Small intestine (tissue), 7 donors: Measurements from ENCODE around the gene ZNF282. TPM values are rescaled to one million over a fixed set of nuclear protein-coding genes. Genes with fewer than 3 reads are reported as not detected.
"Not testable (repeated sequence)": the region's sequence is repeated elsewhere in the genome, so short reads cannot be mapped to it uniquely, and the experiment has no call there.

Source experiments
- DNase-seq, 2 donors: peaks; one replicate each; pipeline versions ENCODE4 v3.0.0 to v3.0.0-alpha.2; 2013
- FAIRE-seq: peaks from 2 replicates; lab custom pipeline; 2012; peaks lifted over from hg19 to GRCh38; lab: Jason Lieb, UNC
- H3K27ac ChIP-seq, 3 donors: one replicate each; pipeline ENCODE4 v1.5.1; 2013; ENCODE audit warnings: low read length in 2 of 3, mild to moderate bottlenecking in 2 of 3, control low read depth in 1 of 3, inconsistent platforms in 1 of 3, low read depth in 1 of 3, moderate library complexity in 1 of 3
- H3K27me3 ChIP-seq, 3 donors: one replicate each; pipeline ENCODE4 v1.6.1; 2013; ENCODE audit warnings: low read length in 3 of 3, inconsistent platforms in 1 of 3; ENCODE audit not compliant: control insufficient read depth in 3 of 3, insufficient read depth in 3 of 3
- H3K36me3 ChIP-seq, 3 donors: one replicate each; pipeline ENCODE4 v1.6.1; 2013; ENCODE audit warnings: low read length in 3 of 3, inconsistent platforms in 1 of 3, low read depth in 1 of 3, mild to moderate bottlenecking in 1 of 3, moderate library complexity in 1 of 3; ENCODE audit not compliant: control insufficient read depth in 3 of 3, insufficient read depth in 2 of 3
- H3K4me1 ChIP-seq, 3 donors: one replicate each; pipeline ENCODE4 v1.6.1; 2013; ENCODE audit warnings: low read length in 2 of 3, inconsistent platforms in 1 of 3, low read depth in 1 of 3, mild to moderate bottlenecking in 1 of 3, moderate library complexity in 1 of 3; ENCODE audit not compliant: control insufficient read depth in 3 of 3, insufficient read depth in 2 of 3
- H3K4me3 ChIP-seq, 3 donors: one replicate each; pipeline ENCODE4 v1.5.1; 2013; ENCODE audit warnings: low read length in 3 of 3, control low read depth in 1 of 3, inconsistent platforms in 1 of 3, low read depth in 1 of 3, mild to moderate bottlenecking in 1 of 3, moderate library complexity in 1 of 3
- H3K9me3 ChIP-seq, 2 donors: one replicate each; pipeline ENCODE4 v1.6.1; 2013; ENCODE audit warnings: low read depth in 1 of 2, low read length in 1 of 2; ENCODE audit not compliant: control insufficient read depth in 2 of 2, insufficient read depth in 1 of 2
- WGBS, 3 donors: extraction: QIAGEN DNeasy Blood & Tissue Kit; methylation state at CpG; one replicate each; pipeline ENCODE4 v1.1.7; 2013; 5-methylcytosine and 5-hydroxymethylcytosine counted together
- polyA plus RNA-seq, 4 donors: library from polyadenylated mRNA; stranded (reverse) in 3 of 4; unstranded in 1 of 4; fragments of 200-250 nt in 3 of 4; fragments of 120-200 nt in 1 of 4; gene quantifications; one replicate each; pipeline versions ENCODE4 v1.2.1 to v1.2.3, GENCODE V29; 2013
- donor health status: healthy with polysubstance abuse.
- donor health status: control.
- donor health status: control.
- donor health status: Bipolar disorder and iron deficiency.
- donor health status: healthy.

Gene ZNF282
- polyA plus RNA-seq, 4 donors = 11.1 to 28.4 (median 15.3) TPM

DNA sequence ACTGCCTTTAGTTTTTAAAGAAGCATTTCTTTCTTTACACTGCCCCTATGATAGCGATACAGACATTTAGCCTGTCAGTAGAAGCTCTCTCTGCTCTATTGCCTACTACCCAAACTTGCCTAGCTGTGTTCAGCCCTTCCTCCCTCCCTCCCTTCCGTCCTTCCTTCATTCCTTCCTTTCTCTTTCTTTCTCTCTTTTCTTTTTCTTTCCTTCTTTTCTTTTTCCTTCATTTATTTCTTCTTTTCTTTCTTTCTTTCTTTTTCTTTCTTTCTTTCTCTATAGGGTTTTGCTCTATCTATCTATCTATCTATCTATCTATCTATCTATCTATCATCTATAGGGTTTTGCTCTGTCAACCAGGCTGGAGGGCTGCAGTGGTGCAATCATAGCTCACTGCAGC lies 37.0 kb downstream of the ZNF282 start:
- WGBS, 3 donors = 67 to 78% (median 67%) methylated on average over 2 of the region's 2 CpGs
- Histone ChIP-seq H3K9me3 (no peaks in the 10 kb centered on the region), H3K4me1 (no peaks in the 10 kb centered on the region), H3K36me3 (no peaks in the 10 kb centered on the region), H3K4me3 (no peak overlapping the region), H3K27ac (no peak overlapping the region), H3K27me3 (peaks cover 0 to 2% (median 0%) of the 10 kb centered on the region in 3 donors)
- DNase-seq = no peak
- no peak for FAIRE-seq

DNA sequence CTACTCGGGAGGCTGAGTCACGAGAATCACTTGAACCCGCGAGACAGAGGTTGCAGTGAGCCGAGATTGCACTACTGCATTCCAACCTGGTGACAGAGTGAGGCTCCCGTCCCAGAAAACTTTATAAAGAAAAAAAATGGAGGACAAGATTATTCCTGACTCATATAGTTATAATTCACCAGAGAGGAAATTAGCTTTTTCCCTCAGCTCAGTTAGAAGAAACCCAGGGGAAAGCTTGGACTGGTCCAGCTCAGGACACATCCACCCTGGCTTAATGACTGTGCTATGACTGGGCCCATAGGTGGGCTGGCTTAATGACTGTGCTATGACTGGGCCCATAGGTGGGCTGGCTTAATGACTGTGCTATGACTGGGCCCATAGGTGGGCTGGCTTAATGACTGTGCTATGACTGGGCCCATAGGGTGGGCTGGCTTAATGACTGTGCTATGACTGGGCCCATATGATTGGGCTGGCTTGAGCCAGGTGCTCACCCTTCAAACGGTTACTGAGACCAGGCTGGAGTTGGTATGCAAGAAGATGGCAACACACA lies 38.4 kb downstream of the ZNF282 start:
- H3K36me3 ChIP-seq, H3K4me1 ChIP-seq, DNase-seq, H3K4me3 ChIP-seq, H3K27ac ChIP-seq, H3K27me3 ChIP-seq, H3K9me3 ChIP-seq, FAIRE-seq: not testable (repeated sequence)
- 74 to 82% (median 78%) methylated on average over 7 of the region's 7 CpGs for WGBS, 3 donors

DNA sequence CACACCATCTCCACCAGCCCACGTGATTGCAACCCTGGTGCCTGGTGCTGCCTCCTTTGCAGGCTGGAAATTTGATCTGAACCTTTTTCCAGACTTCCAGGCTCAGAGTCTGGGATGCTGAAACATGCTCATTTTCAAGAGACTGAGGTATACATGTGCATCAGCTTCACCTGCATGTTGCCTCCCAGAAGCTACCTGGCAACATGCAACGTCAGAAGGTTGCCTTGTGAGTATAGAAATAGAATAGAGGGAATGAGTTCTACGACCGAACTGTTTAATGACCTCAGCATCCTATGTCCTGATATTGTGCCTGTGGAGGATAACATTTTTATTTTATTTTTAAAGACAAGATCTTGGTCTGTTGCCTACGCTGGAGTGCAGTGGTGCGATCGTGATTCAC lies 42.2 kb downstream of the ZNF282 start:
- DNase-seq (no peak), FAIRE-seq (no peak)
- Histone ChIP-seq H3K4me1 (peaks cover 0 to 12% (median 8%) of the 10 kb centered on the region in 3 donors), H3K9me3 (no peaks in the 10 kb centered on the region), H3K36me3 (no peaks in the 10 kb centered on the region), H3K27me3 (peaks cover 0 to 2% (median 0%) of the 10 kb centered on the region in 3 donors), H3K4me3 (no peak overlapping the region), H3K27ac (no peak overlapping the region)
- 81 to 86% (median 83%) methylated on average over 7 of the region's 7 CpGs for WGBS, 3 donors

DNA sequence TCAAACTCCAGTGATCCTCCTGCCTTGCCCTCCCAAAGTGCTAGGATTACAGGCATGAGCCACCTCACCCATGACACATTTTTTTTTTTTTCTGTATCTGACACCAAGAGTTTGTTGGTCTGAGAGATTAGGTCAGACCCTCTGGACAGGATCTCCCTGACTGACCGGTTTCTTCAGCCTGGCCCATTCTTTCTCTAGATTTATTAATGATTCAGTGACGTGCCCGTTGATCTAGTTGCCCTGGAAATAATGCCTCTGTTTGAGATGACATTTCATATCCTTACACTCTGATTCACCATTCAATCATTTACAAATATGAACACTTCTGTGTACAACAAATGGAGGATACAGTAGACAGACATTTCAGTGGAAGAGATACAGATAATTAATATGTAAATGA lies 42.7 kb downstream of the ZNF282 start:
- Histone ChIP-seq H3K4me3 (no peak overlapping the region), H3K36me3 (no peaks in the 10 kb centered on the region), H3K9me3 (peaks cover 0 to 2% of the 10 kb centered on the region in 2 donors), H3K4me1 (peaks cover 0 to 12% (median 8%) of the 10 kb centered on the region in 3 donors), H3K27me3 (no peaks in the 10 kb centered on the region), H3K27ac (no peak overlapping the region)
- no peak for DNase-seq
- FAIRE-seq = no peak
- 73 to 87% (median 78%) methylated on average over 3 of the region's 3 CpGs for WGBS, 3 donors

DNA sequence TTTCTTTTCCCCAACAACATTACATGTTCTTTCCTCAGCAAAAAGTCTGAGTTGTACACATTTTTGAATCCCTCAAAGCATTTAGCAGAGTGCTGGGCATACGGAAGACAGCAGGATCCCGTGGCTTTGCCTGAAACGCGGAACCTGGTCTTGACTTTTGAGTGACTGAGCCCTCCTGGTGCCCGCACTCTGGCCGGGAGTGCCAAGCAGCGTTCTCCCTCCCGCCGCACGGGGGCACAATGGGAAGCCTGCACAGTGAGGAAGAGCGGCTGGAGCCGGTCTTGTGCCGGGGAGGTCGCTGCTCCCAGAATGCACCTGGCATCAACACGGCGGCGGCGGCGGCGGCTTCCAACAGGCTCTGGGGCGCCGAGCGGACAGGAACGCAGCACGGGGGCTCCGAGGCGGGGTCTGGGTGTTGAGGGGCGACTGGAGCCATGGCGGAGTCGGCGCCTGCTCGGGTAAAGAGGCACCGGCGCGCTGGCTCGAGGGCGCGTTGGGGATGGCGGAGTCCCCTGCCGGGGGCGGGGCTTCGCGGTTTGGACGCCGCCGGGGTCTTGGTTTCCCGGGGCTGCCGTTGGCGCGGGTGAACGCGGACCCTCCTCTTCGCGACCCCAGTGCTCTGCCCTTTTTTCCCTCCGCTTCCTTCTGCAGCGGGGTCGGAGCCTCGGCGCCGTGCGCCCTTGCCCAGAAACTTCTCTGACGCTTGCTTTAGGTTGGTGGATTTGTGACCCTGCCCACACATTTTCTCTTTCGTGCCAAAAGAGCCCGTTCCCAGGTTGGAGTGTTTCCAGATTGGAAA lies 44.2 kb downstream of the ZNF282 start, which contains the start of gene ZNF212:
TSS of gene ZNF212 (plus strand) at position 307 of the 799 bp plus-strand sequence. CDS start at position 435, 128 bp downstream.
- 0 to 1% (median 0%) methylated on average over 49 to 64 of the region's 64 CpGs for WGBS, 3 donors
- H3K27ac ChIP-seq = peak within 1 kb of the TSS; percentile 2 to 59 (median 53)
- FAIRE-seq = no peak

DNA sequence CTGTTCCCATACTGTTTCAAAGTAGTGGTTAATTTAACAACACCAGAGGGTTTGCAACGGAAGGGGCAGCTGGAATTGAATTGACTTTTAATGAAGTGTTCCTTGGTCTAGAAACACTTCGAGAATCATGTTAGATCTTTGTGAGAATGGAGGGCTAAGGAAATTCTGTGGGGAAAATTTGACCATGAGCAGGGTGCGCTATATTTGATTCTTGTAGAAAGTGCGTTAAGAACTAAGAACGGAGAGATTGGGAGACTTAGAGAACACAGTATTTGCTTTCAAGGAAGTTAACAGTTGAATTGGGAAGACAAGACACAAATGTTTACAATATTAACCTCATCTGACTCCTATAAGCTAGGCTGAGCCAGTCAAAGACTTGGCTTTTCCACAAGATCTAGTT lies 45.3 kb downstream of the ZNF282 start:
- Histone ChIP-seq H3K9me3 (peaks cover 0 to 3% of the 10 kb centered on the region in 2 donors), H3K27me3 (no peaks in the 10 kb centered on the region), H3K36me3 (peaks cover 0 to 2% (median 0%) of the 10 kb centered on the region in 3 donors), H3K4me1 (peaks cover 0 to 12% (median 8%) of the 10 kb centered on the region in 3 donors), H3K4me3 (peak overlapping the region in 2 of 3 donors; percentile 66 to 95), H3K27ac (peak overlapping the region in 1 of 3 donors; percentile 32)
- 35 to 70% (median 42%) methylated on average over 5 of the region's 5 CpGs for WGBS, 3 donors
- no peak for FAIRE-seq
- DNase-seq = no peak

More for the DNA sequence above, 44.2 kb downstream of the ZNF282 start, which contains the start of gene ZNF212:
- Histone ChIP-seq H3K27me3 (no peaks in the 10 kb centered on the region), H3K36me3 (no peaks in the 10 kb centered on the region), H3K4me3 (peak within 1 kb of the TSS; percentile 66 to 95 (median 78)), H3K9me3 (peaks cover 0 to 3% of the 10 kb centered on the region in 2 donors), H3K4me1 (peaks cover 0 to 12% (median 8%) of the 10 kb centered on the region in 3 donors)
- DNase-seq = peak; percentile 93 to 94

DNA sequence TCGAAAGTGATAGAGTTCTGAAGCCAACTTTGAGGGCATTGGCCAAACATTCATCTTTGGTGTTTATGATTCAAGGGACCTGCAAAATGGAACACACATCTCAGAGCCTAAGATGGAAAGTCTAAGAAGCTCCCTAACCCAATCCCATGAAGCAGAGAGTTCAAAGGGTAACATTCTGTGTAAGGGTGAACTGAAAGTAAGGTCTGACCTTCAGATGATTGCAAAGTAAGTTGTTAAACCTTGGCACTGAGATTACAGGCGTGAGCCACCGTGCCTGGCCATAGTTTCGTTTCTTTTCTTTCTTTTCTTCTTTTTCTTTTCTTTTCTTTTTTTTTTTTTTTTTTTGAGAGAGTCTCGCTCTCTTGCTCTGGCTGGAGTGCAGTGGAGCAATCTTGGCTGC lies 46.4 kb downstream of the ZNF282 start:
- Histone ChIP-seq H3K27ac (peak overlapping the region; percentile 56 to 90 (median 68)), H3K36me3 (peaks cover 0 to 2% (median 0%) of the 10 kb centered on the region in 3 donors), H3K4me3 (peak overlapping the region in 1 of 3 donors; percentile 35), H3K9me3 (peaks cover 0 to 3% of the 10 kb centered on the region in 2 donors), H3K4me1 (peaks cover 0 to 12% (median 8%) of the 10 kb centered on the region in 3 donors), H3K27me3 (no peaks in the 10 kb centered on the region)
- WGBS, 3 donors = 30 to 60% (median 33%) methylated on average over 5 of the region's 5 CpGs
- DNase-seq (peak; percentile 42 to 89), FAIRE-seq (no peak)

DNA sequence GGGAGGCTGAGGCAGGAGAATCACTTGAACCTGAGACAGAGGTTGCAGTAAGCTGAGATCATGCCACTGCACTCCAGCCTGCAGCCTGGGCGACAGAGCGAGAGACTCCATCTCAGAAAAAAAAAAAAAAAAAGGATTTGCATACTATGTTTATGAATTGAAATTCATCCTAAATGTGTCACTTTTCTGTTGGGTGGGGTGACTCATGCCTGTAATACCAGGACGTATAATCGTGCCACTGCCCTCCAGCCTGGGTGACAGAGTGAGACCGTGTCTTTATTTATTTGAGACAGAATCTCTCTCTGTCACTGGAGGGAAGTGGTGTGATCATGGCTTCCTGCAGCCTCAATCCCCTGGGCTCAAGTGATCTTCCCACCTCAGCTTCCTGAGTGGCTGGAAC lies 49.9 kb downstream of the ZNF282 start:
- Histone ChIP-seq H3K27me3 (no peaks in the 10 kb centered on the region), H3K36me3 (peaks cover 0 to 8% (median 2%) of the 10 kb centered on the region in 3 donors), H3K4me3 (no peak overlapping the region), H3K9me3 (peaks cover 0 to 3% of the 10 kb centered on the region in 2 donors), H3K4me1 (peaks cover 0 to 7% (median 5%) of the 10 kb centered on the region in 3 donors), H3K27ac (no peak overlapping the region)
- WGBS, 3 donors = 68 to 85% (median 74%) methylated on average over 5 of the region's 5 CpGs
- FAIRE-seq (no peak), DNase-seq (no peak)
